ENCODE data around the gene SLC25A53. TPM values are rescaled to one million over a fixed set of nuclear protein-coding genes. Genes with fewer than 3 reads are reported as not detected.

SLC25A53 gene
- total and polyA plus RNA-seq, 8 donors: 3.0 to 5.8 (median 4.0) TPM

GRCh38 chrX:104098919-104099318, 57.9 kb downstream of the SLC25A53 start:
- Histone ChIP-seq H3K4me1 (no peaks in the 10 kb centered on the region), H3K36me3 (no peaks in the 10 kb centered on the region), H3K9me3 (no peaks in the 10 kb centered on the region), H3K27ac (no peak overlapping the region), H3K27me3 (peaks cover 0 to 28% (median 3%) of the 10 kb centered on the region in 4 donors), H3K4me3 (no peak overlapping the region)
- no peak for DNase-seq
- no peak for FAIRE-seq
- no peak for ATAC-seq
- intact Hi-C loops (cut with DNase I): no loop called here
- no peak for TF ChIP-seq CTCF (IDR thresholded peaks at IDR 0.05)

DNA sequence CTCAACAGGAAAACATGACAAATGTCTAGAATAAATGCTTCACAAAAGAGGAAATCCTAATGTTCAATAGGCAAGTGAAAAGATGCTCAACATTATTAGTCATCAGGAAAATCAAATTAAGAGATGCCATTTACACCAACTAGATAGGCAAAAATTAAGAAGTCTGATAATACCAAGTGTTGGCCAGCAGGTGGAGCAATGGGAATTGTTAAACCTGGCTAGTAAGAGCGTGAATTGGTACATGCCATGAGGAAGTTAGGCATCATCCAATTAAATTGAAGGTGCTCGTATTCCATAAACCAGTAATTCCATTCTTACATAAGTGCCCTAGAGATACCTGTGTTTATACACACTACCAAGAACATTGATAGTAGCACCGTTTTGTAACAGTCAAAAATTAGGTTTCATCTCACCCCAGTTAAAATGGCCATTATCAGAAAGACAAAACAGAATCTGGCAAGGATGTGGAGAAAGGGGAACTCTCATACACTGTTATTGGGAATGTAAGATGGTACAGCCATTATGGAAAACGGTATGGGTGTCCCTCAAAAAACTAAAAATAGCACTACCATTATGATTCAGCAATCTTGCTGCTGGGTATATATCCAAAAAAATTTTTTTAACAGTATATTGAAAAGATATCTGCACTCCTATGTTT, 58.5 kb downstream of the SLC25A53 start:
- Histone ChIP-seq H3K9me3 (no peaks in the 10 kb centered on the region), H3K36me3 (no peaks in the 10 kb centered on the region), H3K27ac (no peak overlapping the region), H3K4me3 (no peak overlapping the region), H3K4me1 (no peaks in the 10 kb centered on the region), H3K27me3 (peaks cover 0 to 28% (median 5%) of the 10 kb centered on the region in 4 donors)
- ATAC-seq (peak; percentile 60 to 94 (median 88)), DNase-seq (peak in 3 of 6 donors; percentile 29 to 60 (median 47)), FAIRE-seq (peak; percentile 99)
- TF ChIP-seq CTCF (IDR thresholded peaks at IDR 0.05): peak; percentile 40 to 58 (median 49)
- intact Hi-C loops (cut with DNase I): no loop called here
- WGBS, 2 donors: 0 to 3% methylated on average over 4 of the region's 4 CpGs

DNA sequence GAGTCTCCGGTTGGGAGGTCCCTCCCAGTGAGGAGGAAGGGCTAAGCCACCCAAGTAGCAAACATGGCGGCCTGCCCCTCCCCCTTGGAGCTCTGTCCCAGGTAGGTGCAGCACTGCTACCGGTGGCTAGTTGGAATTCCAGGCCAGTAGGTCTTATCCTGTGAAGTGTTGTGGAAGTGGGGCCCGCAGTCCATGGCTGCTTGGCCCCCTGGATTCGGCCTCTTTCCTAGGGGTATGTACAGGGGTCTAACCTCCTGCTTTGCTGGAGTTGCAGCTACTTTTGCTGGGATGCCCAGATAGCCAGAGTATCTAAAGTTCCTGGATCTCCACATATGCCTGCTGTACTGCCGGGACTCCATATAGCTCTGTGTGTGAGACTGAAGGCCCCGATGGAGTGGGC, 70.9 kb downstream of the SLC25A53 start:
- intact Hi-C loops (cut with DNase I): no loop called here
- Histone ChIP-seq H3K4me3 (no peak overlapping the region), H3K36me3 (no peaks in the 10 kb centered on the region), H3K9me3 (no peaks in the 10 kb centered on the region), H3K27me3 (no peaks in the 10 kb centered on the region), H3K4me1 (no peaks in the 10 kb centered on the region), H3K27ac (no peak overlapping the region)
- 70 to 83% methylated on average over 7 of the region's 7 CpGs for WGBS, 2 donors
- DNase-seq (peak in 1 of 6 donors; percentile 39), ATAC-seq (no peak), FAIRE-seq (no peak)
- no peak for TF ChIP-seq CTCF (IDR thresholded peaks at IDR 0.05)

DNA sequence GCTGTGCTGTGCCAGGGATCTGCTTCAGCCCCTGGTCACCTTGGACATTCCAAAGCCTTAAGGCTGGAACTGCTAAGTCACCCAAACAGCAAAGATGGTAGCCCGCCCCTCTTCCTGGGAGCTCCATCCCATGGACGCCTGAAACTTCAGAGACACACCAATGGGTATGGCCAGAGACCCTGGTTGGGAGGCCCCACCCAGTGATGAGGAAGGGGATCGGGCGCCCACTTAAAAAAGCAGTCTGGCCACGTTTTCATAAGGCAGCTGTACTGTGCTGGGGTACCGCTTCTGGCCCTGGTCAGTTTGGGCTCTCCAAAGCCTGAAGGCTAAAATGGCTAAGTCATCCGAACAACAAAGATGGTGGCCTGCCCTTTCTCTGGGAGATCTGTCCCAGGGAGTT, 71.3 kb downstream of the SLC25A53 start:
- ATAC-seq (no peak), DNase-seq (peak in 1 of 6 donors; percentile 28), FAIRE-seq (no peak)
- intact Hi-C loops (cut with DNase I): no loop called here
- TF ChIP-seq CTCF (IDR thresholded peaks at IDR 0.05): no peak
- Histone ChIP-seq H3K27me3 (no peaks in the 10 kb centered on the region), H3K9me3 (no peaks in the 10 kb centered on the region), H3K36me3 (no peaks in the 10 kb centered on the region), H3K4me1 (no peaks in the 10 kb centered on the region), H3K27ac (no peak overlapping the region), H3K4me3 (no peak overlapping the region)
- WGBS, 2 donors: 76 to 82% methylated on average over 7 of the region's 7 CpGs

DNA sequence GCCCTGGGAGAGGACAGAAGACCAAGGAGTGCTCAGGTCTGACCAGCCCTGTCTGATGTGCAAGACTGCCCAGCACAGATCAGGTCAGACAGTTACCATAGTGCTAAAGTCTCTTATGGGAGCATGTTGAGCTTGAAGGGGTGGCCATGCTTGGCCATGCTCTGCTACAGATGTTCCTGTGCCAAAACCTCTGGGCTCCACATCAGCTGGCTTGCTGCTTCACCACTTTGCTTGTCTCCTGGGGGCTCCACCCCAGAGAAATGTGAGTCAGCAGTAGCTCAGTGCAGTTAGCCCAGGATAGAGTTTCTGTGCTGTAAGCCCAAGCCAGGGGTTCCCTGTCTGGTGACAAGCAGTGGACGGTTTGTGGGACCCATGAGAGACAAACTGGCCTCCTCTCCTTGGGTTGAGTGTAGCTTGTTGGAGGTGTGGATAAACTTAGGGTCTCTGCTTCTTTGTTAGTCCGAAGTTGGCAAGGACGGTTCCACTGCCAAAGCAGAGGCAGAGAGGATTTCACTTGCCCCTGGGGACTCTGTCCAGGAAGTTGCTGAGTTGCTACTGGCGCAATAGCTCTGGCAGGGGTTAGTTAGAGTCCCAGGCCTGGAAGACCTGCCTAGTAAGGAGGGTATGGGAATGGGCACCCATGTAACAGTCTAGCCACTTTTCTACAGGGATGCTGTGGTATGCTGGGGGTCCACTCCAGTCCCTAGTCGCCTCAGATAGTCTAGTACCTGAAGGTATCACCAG, 72.1 kb downstream of the SLC25A53 start:
- Histone ChIP-seq H3K36me3 (no peaks in the 10 kb centered on the region), H3K27ac (no peak overlapping the region), H3K4me1 (no peaks in the 10 kb centered on the region), H3K4me3 (no peak overlapping the region), H3K9me3 (no peaks in the 10 kb centered on the region), H3K27me3 (no peaks in the 10 kb centered on the region)
- intact Hi-C loops (cut with DNase I): no loop called here
- no peak for ATAC-seq
- FAIRE-seq: no peak
- DNase-seq: no peak
- no peak for TF ChIP-seq CTCF (IDR thresholded peaks at IDR 0.05)
- 54 to 66% methylated on average over 5 of the region's 5 CpGs for WGBS, 2 donors

Measured in pancreas (tissue), 10 donors.